Measurements from ENCODE around the gene OR2B6. TPM values are rescaled to one million over a fixed set of nuclear protein-coding genes. Genes with fewer than 3 reads are reported as not detected.

OR2B6 gene
- total RNA-seq, 3 donors from 2014 or later (not counting 1 experiment from before 2014, with no cell fraction given), result not detected

GRCh38 chr6:27948237-27948636 is 8.8 kb upstream of the OR2B6 start:
- Histone ChIP-seq H3K9me3 (ENCODE audit: control insufficient read depth, insufficient read depth, low read length) (no peaks in the 10 kb centered on the region), H3K27ac (ENCODE audit: low read length) (no peak overlapping the region), H3K4me1 (ENCODE audit: control insufficient read depth, insufficient read depth, low read length) (no peaks in the 10 kb centered on the region), H3K4me3 (ENCODE audit: low read length) (no peak overlapping the region), H3K27me3 (ENCODE audit: control insufficient read depth, insufficient read depth, low read length) (peaks cover 8% of the 10 kb centered on the region), H3K36me3 (ENCODE audit: control insufficient read depth, insufficient read depth, low read length) (no peaks in the 10 kb centered on the region)
- Mint-ChIP-seq H3K36me3 (no peaks in the 10 kb centered on the region), H3K4me3 (no peak overlapping the region), H3K9me3 (peaks cover 0 to 2% of the 10 kb centered on the region in 2 donors), H3K4me1 (no peaks in the 10 kb centered on the region), H3K27ac (no peak overlapping the region), H3K27me3 (ENCODE audit: low read depth in 2 of 2) (peaks cover 15 to 57% of the 10 kb centered on the region in 2 donors)
- DNase-seq, result no peak
- no CpG with 5 or more reads among the region's 1 CpG for WGBS (ENCODE audit: insufficient coverage)
- TF ChIP-seq CTCF (IDR thresholded peaks at IDR 0.05), result no peak
- intact Hi-C loops (cut with micrococcal nuclease), result no loop called here
- ATAC-seq, result no peak

GRCh38 chr6:27951040-27951439 is 6.0 kb upstream of the OR2B6 start:
- Mint-ChIP-seq H3K4me1 (no peaks in the 10 kb centered on the region), H3K4me3 (no peak overlapping the region), H3K27me3 (ENCODE audit: low read depth in 2 of 2) (peaks cover 25 to 68% of the 10 kb centered on the region in 2 donors), H3K36me3 (no peaks in the 10 kb centered on the region), H3K27ac (no peak overlapping the region), H3K9me3 (peaks cover 0 to 2% of the 10 kb centered on the region in 2 donors)
- H3K27me3 ChIP-seq (ENCODE audit: control insufficient read depth, insufficient read depth, low read length), result peaks cover 15% of the 10 kb centered on the region
- no peaks in the 10 kb centered on the region for H3K4me1 ChIP-seq (ENCODE audit: control insufficient read depth, insufficient read depth, low read length)
- intact Hi-C loops (cut with micrococcal nuclease), result no loop called here
- H3K27ac ChIP-seq (ENCODE audit: low read length), result no peak overlapping the region
- no peaks in the 10 kb centered on the region for H3K36me3 ChIP-seq (ENCODE audit: control insufficient read depth, insufficient read depth, low read length)
- ATAC-seq (no peak), DNase-seq (no peak)
- no CpG with 5 or more reads among the region's 1 CpG for WGBS (ENCODE audit: insufficient coverage)
- no peak overlapping the region for H3K4me3 ChIP-seq (ENCODE audit: low read length)
- no peak for TF ChIP-seq CTCF (IDR thresholded peaks at IDR 0.05)
- no peaks in the 10 kb centered on the region for H3K9me3 ChIP-seq (ENCODE audit: control insufficient read depth, insufficient read depth, low read length)

DNA sequence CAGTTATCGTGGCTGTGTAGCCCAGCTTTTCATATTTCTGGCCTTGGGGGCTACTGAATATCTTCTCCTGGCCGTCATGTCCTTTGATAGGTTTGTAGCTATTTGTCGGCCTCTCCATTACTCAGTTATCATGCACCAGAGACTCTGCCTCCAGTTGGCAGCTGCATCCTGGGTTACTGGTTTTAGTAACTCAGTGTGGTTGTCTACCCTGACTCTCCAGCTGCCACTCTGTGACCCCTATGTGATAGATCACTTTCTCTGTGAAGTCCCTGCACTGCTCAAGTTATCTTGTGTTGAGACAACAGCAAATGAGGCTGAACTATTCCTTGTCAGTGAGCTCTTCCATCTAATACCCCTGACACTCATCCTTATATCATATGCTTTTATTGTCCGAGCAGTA is 475 bp downstream of the OR2B6 start:
- no peak overlapping the region for H3K4me3 ChIP-seq (ENCODE audit: low read length)
- intact Hi-C loops (cut with micrococcal nuclease), result no loop called here
- Mint-ChIP-seq H3K27ac (no peak overlapping the region), H3K9me3 (no peaks in the 10 kb centered on the region), H3K4me3 (no peak overlapping the region), H3K27me3 (ENCODE audit: low read depth in 2 of 2) (peaks cover 21 to 44% of the 10 kb centered on the region in 2 donors), H3K36me3 (no peaks in the 10 kb centered on the region), H3K4me1 (no peaks in the 10 kb centered on the region)
- no peak for TF ChIP-seq CTCF (IDR thresholded peaks at IDR 0.05)
- 92% methylated on average over 4 of the region's 4 CpGs for WGBS (ENCODE audit: insufficient coverage)
- ATAC-seq, result no peak
- no peak for DNase-seq
- no peaks in the 10 kb centered on the region for H3K9me3 ChIP-seq (ENCODE audit: control insufficient read depth, insufficient read depth, low read length)
- no peak overlapping the region for H3K27ac ChIP-seq (ENCODE audit: low read length)
- H3K27me3 ChIP-seq (ENCODE audit: control insufficient read depth, insufficient read depth, low read length), result peaks cover 9% of the 10 kb centered on the region
- H3K36me3 ChIP-seq (ENCODE audit: control insufficient read depth, insufficient read depth, low read length), result no peaks in the 10 kb centered on the region
- H3K4me1 ChIP-seq (ENCODE audit: control insufficient read depth, insufficient read depth, low read length), result no peaks in the 10 kb centered on the region

- H3K27ac Mint-ChIP-seq, result no peak overlapping the region
- ATAC-seq (no peak), DNase-seq (no peak)
- 91% methylated on average over 2 of the region's 3 CpGs for WGBS (ENCODE audit: insufficient coverage)
- Histone ChIP-seq H3K27ac (ENCODE audit: low read length) (no peak overlapping the region), H3K27me3 (ENCODE audit: control insufficient read depth, insufficient read depth, low read length) (no peaks in the 10 kb centered on the region), H3K36me3 (ENCODE audit: control insufficient read depth, insufficient read depth, low read length) (no peaks in the 10 kb centered on the region), H3K9me3 (ENCODE audit: control insufficient read depth, insufficient read depth, low read length) (no peaks in the 10 kb centered on the region), H3K4me3 (ENCODE audit: low read length) (no peak overlapping the region), H3K4me1 (ENCODE audit: control insufficient read depth, insufficient read depth, low read length) (no peaks in the 10 kb centered on the region)
- TF ChIP-seq CTCF (IDR thresholded peaks at IDR 0.05), result no peak
- peaks cover 17 to 34% of the 10 kb centered on the region in 2 donors for H3K27me3 Mint-ChIP-seq (ENCODE audit: low read depth in 2 of 2)
- H3K4me3 Mint-ChIP-seq, result no peak overlapping the region
- H3K36me3 Mint-ChIP-seq, result no peaks in the 10 kb centered on the region
- intact Hi-C loops (cut with micrococcal nuclease), result no loop called here
- H3K9me3 Mint-ChIP-seq, result peaks cover 0 to 4% of the 10 kb centered on the region in 2 donors
- no peaks in the 10 kb centered on the region for H3K4me1 Mint-ChIP-seq
Observed at GRCh38 chr6:27962506-27962905, 5.5 kb downstream of the OR2B6 start.

Measured in natural killer cell (primary cell).